Esophagus muscularis mucosa (tissue), 3 donors: Measurements from ENCODE around the gene AOAH.

Experiments
- CTCF ChIP-seq, 3 experiments: fragments of 200-600 bp in 2 of 3; fragments of 450-650 bp in 1 of 3; sonication (generic) in 2 of 3; IDR thresholded peaks; one replicate each; pipeline ENCODE4 v1.5.1; 2017 to 2019; ENCODE audit warnings: antibody characterized with exemption in 3 of 3, mild to moderate bottlenecking in 2 of 3, moderate library complexity in 1 of 3
- EP300 ChIP-seq: sonication (generic); formaldehyde crosslinking; IDR thresholded peaks from one replicate; pipeline ENCODE4 v1.6.1; 2017; ENCODE audit warnings: antibody characterized with exemption

DNA sequence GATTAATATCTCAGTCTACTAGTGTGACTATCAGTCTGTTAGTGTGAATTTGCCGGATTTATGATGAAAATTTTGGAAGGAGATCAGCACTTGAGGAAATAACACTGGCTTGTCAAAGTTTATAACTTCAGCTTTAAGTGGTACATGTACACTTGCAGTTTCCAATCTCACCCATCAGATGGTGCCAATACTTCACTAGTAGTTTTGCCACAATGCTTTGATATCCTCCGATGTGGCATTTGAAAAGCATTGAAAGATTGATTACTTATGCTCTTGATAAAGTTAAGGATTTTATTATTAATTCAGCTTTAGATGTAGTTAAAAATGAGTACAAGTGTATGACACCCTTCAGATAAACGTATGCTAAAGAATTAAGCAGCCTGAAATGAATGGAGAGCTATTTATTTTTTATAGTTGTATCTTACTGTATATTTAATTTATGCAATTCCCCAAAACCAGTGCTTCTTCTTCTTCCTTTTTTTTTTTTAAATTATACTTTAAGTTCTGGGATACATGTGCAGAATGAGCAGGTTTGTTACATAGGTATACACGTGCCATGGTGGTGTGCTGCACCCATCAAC is 236.4 kb downstream of the AOAH start:
- TF ChIP-seq CTCF (IDR thresholded peaks at IDR 0.05) (peak; percentile 62 to 70 (median 65)), EP300 (no peak)
